Mononuclear cell (primary cell): Measurements from ENCODE around the gene GPR132. TPM values are rescaled to one million over a fixed set of nuclear protein-coding genes. Genes with fewer than 3 reads are reported as not detected.
"Not testable (repeated sequence)": the region's sequence is repeated elsewhere in the genome, so short reads cannot be mapped to it uniquely, and the experiment has no call there.

Source experiments
- H3K27me3 ChIP-seq: 2 replicates; pipeline ENCODE4 v1.6.0; 2011; ENCODE audit warnings: low read length, control low read depth; ENCODE audit not compliant: insufficient read depth
- H3K4me1 ChIP-seq: 2 replicates; pipeline ENCODE4 v1.5.1; 2011; ENCODE audit warnings: mild to moderate bottlenecking, low read length, control low read depth; ENCODE audit not compliant: insufficient read depth
- H3K4me3 ChIP-seq: 2 replicates; pipeline ENCODE4 v1.5.1; 2011; ENCODE audit warnings: mild to moderate bottlenecking, low read length, moderate library complexity
- H3K9me3 ChIP-seq: 2 replicates; pipeline ENCODE4 v1.5.1; 2011; ENCODE audit warnings: low read depth, mild to moderate bottlenecking, control low read depth, low read length
- total RNA-seq: library from RNA; depleted of rRNA; stranded (reverse); fragments of >200 nt; gene quantifications from one replicate; pipeline ENCODE4 v1.2.3, GENCODE V29; 2012

Gene GPR132
- total RNA-seq, 1 donor = 98.0 TPM

DNA sequence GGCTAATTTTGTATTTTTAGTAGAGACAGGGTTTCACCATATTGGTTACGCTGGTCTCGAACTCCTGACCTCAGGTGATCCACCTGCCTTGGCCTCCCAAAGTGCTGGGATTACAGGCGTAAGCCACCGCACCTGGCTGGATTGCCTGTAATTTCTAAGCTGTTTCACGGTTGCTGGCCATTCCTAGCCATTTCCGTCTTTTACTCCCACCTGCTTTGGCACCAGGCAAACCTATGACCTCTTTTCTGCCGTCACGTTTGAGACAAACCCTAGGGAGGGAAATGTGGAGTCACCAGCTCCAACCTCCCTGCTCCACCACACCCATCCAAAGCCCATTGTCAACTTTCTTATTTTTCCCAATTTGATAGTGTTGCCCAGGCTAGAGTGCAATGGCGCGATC lies 1.2 kb downstream of the GPR132 start:
- H3K4me3 ChIP-seq = peak overlapping the region; percentile 92
- no peaks in the 10 kb centered on the region for H3K9me3 ChIP-seq
- H3K27me3 ChIP-seq = no peaks in the 10 kb centered on the region
- peaks cover 97% of the 10 kb centered on the region for H3K4me1 ChIP-seq

DNA sequence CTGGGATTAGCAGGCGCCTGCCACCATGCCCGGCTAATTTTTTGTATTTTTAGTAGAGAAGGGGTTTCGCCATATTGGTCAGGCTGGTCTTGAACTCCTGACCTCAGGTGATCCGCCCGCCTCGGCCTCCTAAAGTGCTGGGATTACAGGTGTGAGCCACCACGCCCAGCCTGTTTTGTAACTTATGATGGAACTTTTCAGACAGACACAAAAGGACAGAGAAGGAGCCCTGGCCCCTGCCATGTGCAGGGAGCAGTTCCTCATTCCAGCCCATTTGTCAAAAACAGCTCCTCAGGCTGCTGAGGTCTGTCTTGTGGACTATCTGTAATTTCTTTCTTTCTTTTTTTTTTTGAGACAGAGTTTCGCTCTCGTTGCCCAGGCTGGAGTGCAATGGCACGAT lies 1.7 kb downstream of the GPR132 start:
- H3K4me3 ChIP-seq = not testable (repeated sequence)
- H3K4me1 ChIP-seq = peaks cover 97% of the 10 kb centered on the region

DNA sequence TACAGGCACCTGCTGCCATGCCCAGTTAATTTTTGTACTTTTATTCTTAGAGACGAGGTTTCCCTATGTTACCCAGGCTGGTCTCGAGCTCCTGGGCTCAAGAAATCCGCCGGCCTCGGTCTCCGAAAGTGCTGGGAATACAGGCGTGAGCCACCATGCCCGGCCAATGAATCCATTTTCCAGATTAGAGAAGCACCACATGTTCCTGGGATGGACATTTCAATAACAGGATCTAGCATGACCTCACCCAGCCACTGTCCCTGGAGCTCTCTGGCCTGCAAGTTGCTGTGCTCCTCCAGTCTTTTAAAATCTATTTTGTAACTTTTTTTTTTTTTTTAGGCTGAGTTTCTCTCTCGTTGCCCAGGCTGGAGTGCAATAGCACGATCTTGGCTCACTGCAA lies 2.2 kb downstream of the GPR132 start:
- Histone ChIP-seq H3K4me3 (no peak overlapping the region), H3K27me3 (no peaks in the 10 kb centered on the region), H3K9me3 (no peaks in the 10 kb centered on the region), H3K4me1 (peaks cover 97% of the 10 kb centered on the region)

More for the DNA sequence above, 1.7 kb downstream of the GPR132 start:
- H3K9me3 ChIP-seq, H3K27me3 ChIP-seq: not testable (repeated sequence)

DNA sequence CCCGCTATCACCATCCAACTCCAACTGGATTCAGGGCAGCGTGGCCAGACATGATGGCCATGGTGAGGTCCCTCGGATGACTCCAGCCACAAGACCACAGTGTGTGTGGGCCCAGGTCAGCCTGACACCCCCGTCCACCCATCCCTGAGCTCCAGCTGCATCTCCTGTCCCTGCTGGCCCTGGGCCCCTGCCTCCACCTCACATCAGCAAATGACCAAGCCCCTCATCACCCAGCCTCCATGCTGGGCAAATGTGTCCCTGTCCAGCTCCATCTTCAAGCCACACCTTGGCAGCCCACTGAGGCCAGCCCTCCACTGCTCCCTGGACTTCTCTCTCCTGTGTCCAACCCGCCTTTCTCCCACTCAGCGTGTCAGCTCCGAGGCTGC lies 3.2 kb downstream of the GPR132 start:
- no peak overlapping the region for H3K4me3 ChIP-seq
- peaks cover 91% of the 10 kb centered on the region for H3K4me1 ChIP-seq
- no peaks in the 10 kb centered on the region for H3K27me3 ChIP-seq
- H3K9me3 ChIP-seq = no peaks in the 10 kb centered on the region

DNA sequence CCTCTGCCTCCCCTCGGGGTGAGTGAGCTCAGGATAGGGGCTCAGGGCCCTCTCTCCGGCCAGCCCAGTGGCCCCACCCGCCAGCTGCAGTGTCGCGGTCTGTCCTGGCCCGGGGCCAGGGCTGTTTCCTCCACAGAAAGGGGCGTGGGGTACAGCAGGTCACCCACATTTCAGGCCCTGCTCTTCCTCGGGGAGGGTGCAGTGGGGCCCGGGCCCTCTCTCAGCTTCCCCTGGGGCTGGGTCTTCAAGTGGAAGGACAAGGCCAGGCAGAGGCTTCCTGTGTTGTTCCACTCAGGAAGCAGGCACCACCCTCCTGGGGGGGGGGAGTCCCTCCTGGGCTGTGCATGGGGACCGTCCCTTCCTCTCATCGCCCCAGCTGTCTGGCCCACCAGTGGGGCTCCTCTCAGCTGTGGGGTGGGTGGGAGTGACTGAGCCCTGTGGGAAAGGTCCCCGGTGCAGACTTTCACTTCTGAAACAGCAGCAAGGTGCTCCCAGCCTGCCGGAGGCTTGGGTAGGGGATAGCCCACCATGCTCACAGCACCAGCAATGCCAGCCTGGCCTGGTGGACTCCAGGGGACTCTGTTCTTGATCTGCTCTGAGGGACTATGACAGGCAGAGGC lies 3.7 kb downstream of the GPR132 start:
- Histone ChIP-seq H3K9me3 (no peaks in the 10 kb centered on the region), H3K27me3 (no peaks in the 10 kb centered on the region), H3K4me3 (peak overlapping the region; percentile 27), H3K4me1 (peaks cover 86% of the 10 kb centered on the region)

DNA sequence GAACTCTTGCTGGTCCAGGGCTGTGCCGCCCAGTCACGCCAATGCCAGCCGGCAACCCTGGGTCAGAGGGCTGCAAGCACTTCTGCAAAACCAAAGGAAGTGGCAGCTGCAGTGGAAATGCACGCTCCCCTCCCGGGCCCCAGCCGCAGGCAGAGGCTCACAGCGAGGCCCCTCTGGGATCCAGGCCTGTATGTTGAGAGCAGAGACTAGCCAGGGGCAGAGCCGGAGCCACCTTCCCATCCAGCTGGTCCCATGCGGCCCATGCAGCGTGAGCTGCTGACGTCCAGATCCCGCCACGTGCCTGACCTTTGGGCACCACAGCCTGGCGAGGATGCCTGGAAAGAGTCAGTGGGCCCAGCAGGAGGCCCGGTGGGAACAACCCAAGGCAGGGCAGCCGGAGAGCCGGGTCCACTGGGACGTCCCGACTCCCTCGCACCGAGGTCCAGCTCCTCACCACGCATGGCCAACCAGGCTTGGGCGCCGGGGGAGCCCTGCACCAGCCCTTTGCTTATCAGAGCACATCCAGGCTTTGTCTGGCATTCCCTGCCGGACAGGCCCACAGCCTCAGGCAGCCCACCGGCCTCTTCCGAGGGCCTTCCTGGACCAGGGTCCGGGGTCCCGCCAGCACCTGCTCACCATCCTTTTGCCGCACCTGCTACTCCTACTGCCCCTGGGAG lies 4.3 kb downstream of the GPR132 start:
- peaks cover 80% of the 10 kb centered on the region for H3K4me1 ChIP-seq
- no peaks in the 10 kb centered on the region for H3K27me3 ChIP-seq
- H3K4me3 ChIP-seq = peak overlapping the region; percentile 27
- no peaks in the 10 kb centered on the region for H3K9me3 ChIP-seq

DNA sequence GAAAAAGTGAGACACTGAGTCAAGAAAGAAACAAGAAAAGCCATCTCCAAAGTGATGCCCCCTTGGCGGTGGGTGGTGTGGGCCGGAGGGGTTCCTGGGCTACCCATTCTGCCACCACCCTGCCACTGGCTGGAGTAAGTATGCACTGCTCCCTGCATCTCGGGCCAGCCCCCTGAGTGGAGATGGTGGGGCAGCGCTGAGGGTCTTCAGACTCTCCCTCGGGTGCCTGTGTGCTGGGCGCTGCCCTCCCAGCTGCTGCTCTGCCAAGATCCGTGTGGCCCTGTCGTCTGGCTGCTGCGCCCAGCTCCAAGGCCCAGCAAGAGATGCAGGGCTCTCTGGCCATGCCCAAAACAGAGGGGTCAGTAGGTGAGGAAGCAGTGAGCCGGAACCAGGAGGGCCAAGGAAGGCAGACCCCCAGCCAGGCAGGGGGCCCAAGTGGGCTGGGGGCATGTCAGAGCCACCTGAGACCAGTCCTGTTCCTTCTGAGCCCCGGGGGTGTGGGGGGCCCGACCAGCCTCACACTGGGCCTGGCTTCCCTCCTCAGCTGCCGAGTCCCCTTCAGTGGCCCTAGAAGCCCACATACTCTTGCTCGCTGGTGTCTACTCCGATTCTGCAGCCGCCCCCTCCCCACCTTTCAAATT lies 5.2 kb downstream of the GPR132 start:
- H3K9me3 ChIP-seq = no peaks in the 10 kb centered on the region
- H3K4me1 ChIP-seq = peaks cover 74% of the 10 kb centered on the region
- peak overlapping the region; percentile 13 for H3K4me3 ChIP-seq
- no peaks in the 10 kb centered on the region for H3K27me3 ChIP-seq

DNA sequence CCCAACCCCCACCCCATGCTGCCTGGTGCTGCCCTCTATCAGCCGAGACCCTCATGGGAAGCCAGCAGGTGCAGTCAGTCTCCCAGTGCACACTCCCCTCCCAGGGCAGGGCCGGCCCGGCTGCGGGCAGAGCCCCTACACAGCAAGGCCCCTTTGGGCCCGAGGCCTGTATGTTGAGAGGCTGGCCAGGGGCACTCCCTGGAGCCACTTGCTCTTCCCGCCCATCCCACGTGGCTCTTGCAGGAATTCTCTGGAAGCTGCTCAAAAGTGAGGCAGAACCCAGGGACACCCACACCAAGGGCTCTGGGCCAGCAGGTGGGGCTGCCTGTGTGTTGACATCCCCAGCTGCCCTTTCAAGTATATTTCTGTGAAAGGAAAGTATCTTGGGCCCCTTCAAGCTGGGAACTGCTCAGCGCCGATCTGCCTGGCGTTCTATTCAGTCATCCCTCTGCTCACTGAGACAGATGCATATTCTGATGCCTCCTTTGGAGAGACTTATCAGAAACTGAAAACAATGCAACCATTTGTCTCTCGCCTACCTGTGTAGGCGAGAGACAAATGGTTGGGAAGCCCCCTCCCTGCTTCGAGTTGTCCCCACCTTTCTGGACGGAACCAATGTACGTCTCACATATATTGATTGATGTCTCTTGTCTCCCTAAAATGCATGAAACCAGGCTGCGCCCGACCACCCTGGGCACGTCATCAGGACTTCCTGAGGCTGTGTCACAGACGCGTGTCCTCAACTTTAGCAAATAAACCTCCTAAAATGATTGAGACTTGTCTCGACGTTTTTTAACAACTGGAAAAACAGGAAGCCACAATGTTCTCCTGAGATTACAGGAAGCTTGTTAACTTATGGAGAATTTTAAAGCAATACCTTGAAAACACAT lies 6.0 kb downstream of the GPR132 start:
- H3K9me3 ChIP-seq = no peaks in the 10 kb centered on the region
- no peaks in the 10 kb centered on the region for H3K27me3 ChIP-seq
- H3K4me1 ChIP-seq = peaks cover 66% of the 10 kb centered on the region
- no peak overlapping the region for H3K4me3 ChIP-seq

DNA sequence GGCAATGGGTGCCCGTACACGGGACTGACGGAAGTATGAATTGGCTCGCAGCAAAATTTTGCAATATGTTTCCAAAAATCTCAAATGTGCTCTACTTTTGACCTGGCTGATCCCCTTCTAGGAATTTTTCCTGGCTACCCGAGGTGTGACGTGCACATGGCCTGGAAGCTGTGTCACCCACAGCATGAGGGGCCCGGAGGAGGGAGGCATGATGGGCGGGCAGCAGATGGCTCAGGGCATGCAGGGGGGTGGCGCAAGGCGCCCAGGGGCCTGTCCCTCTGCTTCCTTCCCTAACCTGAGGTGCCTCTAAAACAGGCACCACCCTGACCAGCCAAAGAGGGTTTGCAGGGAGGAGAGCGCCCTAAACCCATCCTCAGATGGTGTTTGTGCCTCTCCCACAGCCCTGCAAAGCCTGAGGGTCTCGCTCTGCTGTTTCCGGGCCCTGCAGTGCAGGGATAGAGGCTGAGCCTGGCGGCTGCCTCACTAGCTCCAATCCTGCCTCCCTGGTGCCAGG lies 6.7 kb downstream of the GPR132 start:
- H3K4me3 ChIP-seq = no peak overlapping the region
- peaks cover 59% of the 10 kb centered on the region for H3K4me1 ChIP-seq
- H3K27me3 ChIP-seq = no peaks in the 10 kb centered on the region

DNA sequence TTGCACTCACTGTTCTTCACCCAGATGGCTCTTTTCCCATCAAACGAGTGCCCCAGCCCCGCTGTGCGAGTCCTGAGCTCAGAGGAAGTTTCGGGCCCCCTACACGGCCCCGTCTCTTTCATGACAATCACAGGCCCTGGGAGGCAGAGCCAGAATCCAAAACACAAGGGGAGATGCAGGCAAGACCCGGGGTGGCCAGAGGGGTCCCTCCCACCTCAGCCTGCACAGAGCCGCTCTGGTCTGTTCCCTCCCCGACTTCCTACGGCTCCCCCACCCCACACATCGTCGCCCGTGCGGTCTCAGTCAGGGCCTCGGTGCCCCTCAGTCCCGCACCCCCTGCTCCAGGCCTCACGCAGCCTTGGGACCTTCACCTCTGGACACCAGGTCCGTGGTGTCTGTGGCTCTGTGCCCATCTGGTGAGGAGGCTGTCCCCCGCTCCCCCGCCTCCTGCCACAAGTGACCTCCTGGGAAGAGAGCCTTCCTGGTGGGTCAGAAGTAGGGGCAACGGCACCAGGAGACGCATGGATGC lies 8.9 kb downstream of the GPR132 start:
- H3K4me1 ChIP-seq = peaks cover 37% of the 10 kb centered on the region
- H3K4me3 ChIP-seq = no peak overlapping the region
- no peaks in the 10 kb centered on the region for H3K9me3 ChIP-seq
- no peaks in the 10 kb centered on the region for H3K27me3 ChIP-seq

More for the DNA sequence above, 6.7 kb downstream of the GPR132 start:
- H3K9me3 ChIP-seq = no peaks in the 10 kb centered on the region

DNA sequence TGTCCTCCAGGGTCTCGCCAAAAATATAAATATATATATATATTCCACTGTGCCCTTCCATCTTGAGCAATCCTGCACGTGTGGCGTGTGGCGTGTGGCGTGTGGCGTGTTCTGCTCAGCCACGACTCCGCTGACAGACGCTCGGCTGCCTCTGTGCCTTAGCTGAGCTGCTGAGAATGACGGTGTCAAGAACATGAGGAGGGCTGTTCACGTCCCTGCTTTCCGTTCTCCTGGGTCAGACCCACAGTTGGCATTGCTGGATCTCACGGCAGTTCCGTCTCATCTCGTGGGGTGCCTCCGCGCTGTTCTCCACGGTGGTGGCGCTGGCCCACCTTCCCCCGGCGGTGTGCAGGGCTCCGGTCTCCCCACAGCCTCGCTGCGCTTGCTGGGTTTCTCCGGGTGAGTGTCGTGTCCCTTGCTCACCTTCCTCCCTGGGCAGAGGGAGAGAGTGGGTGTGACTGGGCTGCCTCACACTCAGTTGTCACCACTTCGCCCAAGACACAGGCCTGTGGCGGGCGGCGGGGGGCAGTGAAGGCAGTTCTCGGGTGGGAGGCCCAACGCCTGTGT lies 9.4 kb downstream of the GPR132 start:
- Histone ChIP-seq H3K4me3 (no peak overlapping the region), H3K27me3 (no peaks in the 10 kb centered on the region), H3K9me3 (no peaks in the 10 kb centered on the region), H3K4me1 (peaks cover 32% of the 10 kb centered on the region)

DNA sequence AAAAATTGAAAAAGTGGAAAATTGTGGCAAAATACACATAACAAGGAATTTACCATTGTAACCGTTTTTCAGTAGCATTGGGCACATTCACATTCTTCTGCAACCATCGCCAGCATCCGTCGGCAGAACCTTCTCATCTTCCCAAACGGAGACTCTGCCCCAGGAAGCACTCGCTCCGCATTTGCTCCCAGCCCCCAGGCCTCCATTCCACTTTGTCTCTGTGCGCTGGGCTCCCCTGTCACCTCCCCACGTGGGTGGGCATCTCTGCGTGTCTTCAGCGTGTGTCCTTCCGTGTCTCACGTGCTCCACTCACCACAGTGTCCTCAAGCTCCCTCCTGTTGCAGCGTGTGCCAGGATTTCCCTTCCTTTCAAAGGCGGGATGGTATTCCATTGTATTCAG lies 9.9 kb downstream of the GPR132 start:
- peaks cover 27% of the 10 kb centered on the region for H3K4me1 ChIP-seq
- H3K9me3 ChIP-seq = no peaks in the 10 kb centered on the region
- no peak overlapping the region for H3K4me3 ChIP-seq
- H3K27me3 ChIP-seq = no peaks in the 10 kb centered on the region

DNA sequence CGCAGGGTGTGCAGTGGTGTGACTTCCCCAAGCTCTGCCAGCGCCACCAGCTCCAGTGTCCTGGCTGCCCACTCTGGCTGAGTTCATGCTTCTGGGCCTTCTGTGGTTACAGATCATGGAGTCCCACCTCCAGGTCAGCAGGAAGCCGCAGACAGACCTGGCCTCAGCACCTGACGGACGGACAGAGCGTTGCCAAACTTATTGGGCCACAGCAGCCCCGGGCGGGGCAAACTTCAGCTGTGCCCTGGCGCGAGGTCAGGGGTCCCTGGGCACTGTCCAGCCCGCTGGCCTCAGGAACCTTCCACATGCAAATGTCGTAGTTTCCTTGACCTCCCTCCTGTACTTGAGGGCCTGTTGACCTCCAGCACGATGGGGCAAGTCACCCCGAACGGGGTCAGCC lies 11.2 kb downstream of the GPR132 start:
- no peaks in the 10 kb centered on the region for H3K9me3 ChIP-seq
- no peaks in the 10 kb centered on the region for H3K27me3 ChIP-seq
- no peak overlapping the region for H3K4me3 ChIP-seq
- H3K4me1 ChIP-seq = peaks cover 13% of the 10 kb centered on the region

DNA sequence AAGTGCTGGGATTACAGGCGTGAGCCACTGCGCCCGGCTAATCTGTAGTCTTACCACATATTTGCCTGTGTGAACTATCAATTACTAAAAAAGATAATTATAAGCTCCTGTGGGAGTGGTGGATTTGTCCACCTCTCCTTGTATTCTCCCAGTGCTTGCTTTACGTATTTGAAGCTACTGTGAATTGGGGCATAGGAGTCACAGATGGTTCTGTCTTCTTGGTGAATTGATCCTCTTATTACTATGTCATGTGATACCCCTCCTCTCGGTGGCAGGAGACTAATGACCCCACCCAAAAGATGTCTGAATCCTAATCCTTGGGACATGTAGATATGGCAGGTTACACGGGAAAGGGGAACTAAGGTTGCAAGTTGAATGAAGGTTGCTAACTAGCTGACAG lies 11.8 kb downstream of the GPR132 start:
- no peak overlapping the region for H3K4me3 ChIP-seq
- no peaks in the 10 kb centered on the region for H3K9me3 ChIP-seq
- H3K27me3 ChIP-seq = no peaks in the 10 kb centered on the region
- H3K4me1 ChIP-seq = peaks cover 8% of the 10 kb centered on the region
